GM23338 (cell line): ENCODE measurements around the gene SYNPO2L. TPM values are rescaled to one million over a fixed set of nuclear protein-coding genes. Genes with fewer than 3 reads are reported as not detected.

ENCODE experiments used
- ATAC-seq: fragments of 200-7000 bp; cut with Tn5 transposase; 3 replicates; pipeline ENCODE4 v1.9.1; 2020
- DNase-seq: peaks from one replicate; pipeline ENCODE4 v3.0.0-alpha.2; 2015; ENCODE audit warnings: low spot score
- H2AFZ ChIP-seq: fragments of 200-600 bp; sonication (generic); 2 replicates; pipeline ENCODE4 v1.8.0; 2016; ENCODE audit warnings: antibody characterized with exemption, mild to moderate bottlenecking, moderate library complexity
- H3F3A ChIP-seq: fragments of 200-600 bp; sonication (generic); replicated peaks from 2 replicates; pipeline ENCODE4 v1.8.0; 2017; ENCODE audit warnings: antibody characterized with exemption, mixed run types, low read depth
- H3K27ac ChIP-seq: fragments of 200-600 bp; sonication (generic); 2 replicates; pipeline ENCODE4 v1.6.1; 2016; ENCODE audit warnings: low read depth
- H3K27me3 ChIP-seq: fragments of 200-600 bp; sonication (generic); 2 replicates; pipeline ENCODE4 v1.8.0; 2016; ENCODE audit warnings: mild to moderate bottlenecking, mixed run types, moderate library complexity; ENCODE audit not compliant: insufficient read depth
- H3K36me3 ChIP-seq: fragments of 200-600 bp; sonication (generic); 2 replicates; pipeline ENCODE4 v1.8.0; 2016; ENCODE audit warnings: mild to moderate bottlenecking; ENCODE audit not compliant: insufficient read depth
- H3K4me1 ChIP-seq: fragments of 200-600 bp; sonication (generic); 2 replicates; pipeline ENCODE4 v1.8.0; 2016; ENCODE audit warnings: mild to moderate bottlenecking, moderate library complexity; ENCODE audit not compliant: insufficient read depth
- H3K4me2 ChIP-seq: fragments of 200-600 bp; sonication (generic); 2 replicates; pipeline ENCODE4 v1.7.1; 2017; ENCODE audit warnings: mixed run types
- H3K4me3 ChIP-seq: fragments of 200-600 bp; sonication (generic); 2 replicates; pipeline ENCODE4 v1.6.1; 2016; ENCODE audit warnings: mixed run types
- H3K79me2 ChIP-seq: fragments of 200-600 bp; sonication (generic); replicated peaks from 2 replicates; pipeline ENCODE4 v1.8.0; 2017; ENCODE audit warnings: mild to moderate bottlenecking; ENCODE audit not compliant: insufficient read depth
- H3K9me2 ChIP-seq: fragments of 200-600 bp; sonication (generic); 2 replicates; pipeline ENCODE4 v1.8.0; 2017; ENCODE audit not compliant: insufficient read depth
- H4K20me1 ChIP-seq: fragments of 200-600 bp; sonication (generic); replicated peaks from 2 replicates; pipeline ENCODE4 v1.8.0; 2017; ENCODE audit warnings: mild to moderate bottlenecking; ENCODE audit not compliant: insufficient read depth
- H3K27ac Mint-ChIP-seq: 2 replicates; pipeline ENCODE4 v1.8.0; 2020; ENCODE audit warnings: inconsistent platforms, mild to moderate bottlenecking, moderate library complexity, mixed read lengths
- H3K27me3 Mint-ChIP-seq: 3 replicates; pipeline ENCODE4 v1.8.0; 2022; ENCODE audit warnings: low read depth, mild to moderate bottlenecking, moderate library complexity, mixed read lengths, inconsistent platforms; ENCODE audit not compliant: insufficient read depth, poor library complexity
- H3K36me3 Mint-ChIP-seq: 3 replicates; pipeline ENCODE4 v1.8.0; 2021; ENCODE audit warnings: low read depth, mild to moderate bottlenecking, inconsistent platforms, moderate library complexity, mixed read lengths
- H3K4me1 Mint-ChIP-seq: 3 replicates; pipeline ENCODE4 v1.8.0; 2020; ENCODE audit warnings: mild to moderate bottlenecking, inconsistent platforms, mixed read lengths
- H3K4me3 Mint-ChIP-seq: 3 replicates; pipeline ENCODE4 v1.8.0; 2021; ENCODE audit warnings: moderate library complexity, mild to moderate bottlenecking, inconsistent platforms, mixed read lengths
- H3K9me3 Mint-ChIP-seq: 3 replicates; pipeline ENCODE4 v1.8.0; 2020; ENCODE audit warnings: moderate library complexity, mild to moderate bottlenecking, inconsistent platforms, mixed read lengths
- CREB1 ChIP-seq: fragments of 250-450 bp; sonication (Bioruptor Pico); IDR thresholded peaks from 2 replicates; pipeline ENCODE4 v1.5.0; 2020; ENCODE audit warnings: low read depth, mild to moderate bottlenecking, moderate library complexity
- EZH2 ChIP-seq: fragments of 200-600 bp; sonication (generic); IDR thresholded peaks from one replicate; pipeline ENCODE4 v1.8.0; 2017; ENCODE audit warnings: antibody characterized with exemption, mild to moderate bottlenecking, low read depth; ENCODE audit not compliant: unreplicated experiment
- EZH2phosphoT487 ChIP-seq: fragments of 200-600 bp; sonication (generic); IDR thresholded peaks from one replicate; pipeline ENCODE4 v1.8.1; 2018; ENCODE audit warnings: antibody characterized with exemption; ENCODE audit not compliant: unreplicated experiment
- JUNB ChIP-seq: IDR thresholded peaks from one replicate; pipeline ENCODE4 v1.6.1; 2016; ENCODE audit warnings: antibody characterized with exemption; ENCODE audit not compliant: unreplicated experiment
- NANOG ChIP-seq: IDR thresholded peaks from 2 replicates; pipeline ENCODE4 v1.6.1; 2016; ENCODE audit warnings: antibody characterized with exemption, borderline replicate concordance
- POLR2AphosphoS5 ChIP-seq: IDR thresholded peaks from 2 replicates; pipeline ENCODE4 v1.6.1; 2016; ENCODE audit warnings: antibody characterized with exemption, low read depth
- STAT1 ChIP-seq: IDR thresholded peaks from one replicate; pipeline ENCODE4 v1.6.1; 2016; ENCODE audit warnings: antibody characterized with exemption; ENCODE audit not compliant: unreplicated experiment
- ZNF114 ChIP-seq: fragments of 250-450 bp; sonication (Bioruptor Pico); IDR thresholded peaks from 2 replicates; pipeline ENCODE4 v1.5.0; 2020; ENCODE audit warnings: mild to moderate bottlenecking, moderate library complexity
- ZNF331 ChIP-seq: fragments of 250-450 bp; sonication (Bioruptor Pico); IDR thresholded peaks from 2 replicates; pipeline ENCODE4 v1.5.0; 2020; ENCODE audit warnings: low read depth, mild to moderate bottlenecking, moderate library complexity
- polyA plus RNA-seq: library from polyadenylated mRNA; unstranded; fragments of >200 nt; fragmentation: Nextera tagmentation; extraction: Ambion mirVana; gene quantifications from 2 replicates; pipeline ENCODE4 v1.2.1, GENCODE V29; 2016
- total RNA-seq: library from RNA; depleted of rRNA; stranded (reverse); fragments of >200 nt; shearing (Covaris generic); gene quantifications from 2 replicates; pipeline ENCODE4 v1.2.3, GENCODE V29; 2014
- TF ChIP-seq, protein P1 (sequence below): fragments of 250-450 bp; sonication (Bioruptor Pico); IDR thresholded peaks from 2 replicates; pipeline ENCODE4 v1.5.0; 2020; ENCODE audit warnings: mild to moderate bottlenecking, moderate library complexity
- TF ChIP-seq, protein P2 (sequence below), 2 experiments: fragments of 200-600 bp in 1 of 2; sonication (generic) in 1 of 2; conservative IDR thresholded peaks; 2 replicates each; pipeline versions ENCODE4 v1.5.1 to v1.6.1; 2016 to 2017; ENCODE audit warnings: antibody characterized with exemption in 2 of 2, low read depth in 2 of 2, mild to moderate bottlenecking in 2 of 2, moderate library complexity in 1 of 2
- TF ChIP-seq, protein P3 (sequence below): IDR thresholded peaks from 2 replicates; pipeline ENCODE4 v1.6.1; 2016; ENCODE audit warnings: antibody characterized with exemption
- TF ChIP-seq, protein P4 (sequence below): IDR thresholded peaks from one replicate; pipeline ENCODE4 v1.6.1; 2018; ENCODE audit warnings: antibody characterized with exemption; ENCODE audit not compliant: unreplicated experiment

Gene SYNPO2L
- total and polyA plus RNA-seq, 2 experiments from 2014 or later: 0.57 TPM; not detected in 1

DNA sequence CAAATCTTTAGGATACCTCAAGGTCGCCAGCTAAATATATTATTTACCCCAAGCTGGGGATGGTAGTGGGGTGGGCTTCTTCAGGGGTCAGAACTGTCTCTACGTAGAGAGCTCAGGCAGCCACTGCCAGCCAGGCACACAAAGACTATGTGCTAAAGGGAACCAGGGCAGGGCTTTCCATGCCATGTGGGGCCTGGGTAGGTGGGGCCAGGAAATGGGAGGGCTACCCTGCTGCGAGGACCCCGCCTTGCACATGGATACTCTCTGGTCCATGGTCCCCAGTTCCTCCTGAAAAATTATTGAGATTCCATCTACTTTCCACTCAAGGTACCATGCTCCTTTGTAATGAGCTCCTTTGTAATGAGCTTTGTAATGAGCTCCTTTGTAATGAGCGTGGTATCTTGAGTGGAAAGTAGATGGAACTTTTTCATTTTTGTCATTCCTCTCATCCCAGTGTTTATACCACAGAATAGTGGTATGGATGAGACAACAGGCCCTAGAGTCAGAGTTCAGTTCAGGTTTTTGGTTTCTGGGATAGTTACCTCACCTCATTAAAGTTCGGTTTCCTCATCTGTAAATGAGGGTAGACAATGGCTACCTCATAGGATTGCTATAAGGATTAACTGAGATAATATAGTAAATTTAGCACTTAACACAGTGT, 5.8 kb downstream of the SYNPO2L start:
- no peaks in the 10 kb centered on the region; the same call in 2 of the 3 replicates for H3K36me3 Mint-ChIP-seq
- Histone ChIP-seq H3K36me3 (no peaks in the 10 kb centered on the region), H3K27me3 (no peaks in the 10 kb centered on the region), H3F3A (0 out of 2 replicates have a peak, but pooled peaks cover 6% of the 10 kb centered on the region), H3K79me2 (no peaks in the 10 kb centered on the region), H3K4me1 (peaks cover 9% of the 10 kb centered on the region), H3K4me3 (no peak overlapping the region), H4K20me1 (no peaks in the 10 kb centered on the region; the same call in 1 of the 2 replicates), H3K27ac (no peak overlapping the region), H3K9me2 (no peaks in the 10 kb centered on the region), H2AFZ (no peak overlapping the region), H3K4me2 (no peak overlapping the region)
- peaks cover 25% of the 10 kb centered on the region for H3K4me1 Mint-ChIP-seq
- no peaks in the 10 kb centered on the region; the same call in 2 of the 3 replicates for H3K9me3 Mint-ChIP-seq
- ATAC-seq: no peak
- H3K27ac Mint-ChIP-seq: no peak overlapping the region
- DNase-seq: no peak
- peaks cover 13% of the 10 kb centered on the region for H3K27me3 Mint-ChIP-seq
- TF ChIP-seq, protein P1, sequence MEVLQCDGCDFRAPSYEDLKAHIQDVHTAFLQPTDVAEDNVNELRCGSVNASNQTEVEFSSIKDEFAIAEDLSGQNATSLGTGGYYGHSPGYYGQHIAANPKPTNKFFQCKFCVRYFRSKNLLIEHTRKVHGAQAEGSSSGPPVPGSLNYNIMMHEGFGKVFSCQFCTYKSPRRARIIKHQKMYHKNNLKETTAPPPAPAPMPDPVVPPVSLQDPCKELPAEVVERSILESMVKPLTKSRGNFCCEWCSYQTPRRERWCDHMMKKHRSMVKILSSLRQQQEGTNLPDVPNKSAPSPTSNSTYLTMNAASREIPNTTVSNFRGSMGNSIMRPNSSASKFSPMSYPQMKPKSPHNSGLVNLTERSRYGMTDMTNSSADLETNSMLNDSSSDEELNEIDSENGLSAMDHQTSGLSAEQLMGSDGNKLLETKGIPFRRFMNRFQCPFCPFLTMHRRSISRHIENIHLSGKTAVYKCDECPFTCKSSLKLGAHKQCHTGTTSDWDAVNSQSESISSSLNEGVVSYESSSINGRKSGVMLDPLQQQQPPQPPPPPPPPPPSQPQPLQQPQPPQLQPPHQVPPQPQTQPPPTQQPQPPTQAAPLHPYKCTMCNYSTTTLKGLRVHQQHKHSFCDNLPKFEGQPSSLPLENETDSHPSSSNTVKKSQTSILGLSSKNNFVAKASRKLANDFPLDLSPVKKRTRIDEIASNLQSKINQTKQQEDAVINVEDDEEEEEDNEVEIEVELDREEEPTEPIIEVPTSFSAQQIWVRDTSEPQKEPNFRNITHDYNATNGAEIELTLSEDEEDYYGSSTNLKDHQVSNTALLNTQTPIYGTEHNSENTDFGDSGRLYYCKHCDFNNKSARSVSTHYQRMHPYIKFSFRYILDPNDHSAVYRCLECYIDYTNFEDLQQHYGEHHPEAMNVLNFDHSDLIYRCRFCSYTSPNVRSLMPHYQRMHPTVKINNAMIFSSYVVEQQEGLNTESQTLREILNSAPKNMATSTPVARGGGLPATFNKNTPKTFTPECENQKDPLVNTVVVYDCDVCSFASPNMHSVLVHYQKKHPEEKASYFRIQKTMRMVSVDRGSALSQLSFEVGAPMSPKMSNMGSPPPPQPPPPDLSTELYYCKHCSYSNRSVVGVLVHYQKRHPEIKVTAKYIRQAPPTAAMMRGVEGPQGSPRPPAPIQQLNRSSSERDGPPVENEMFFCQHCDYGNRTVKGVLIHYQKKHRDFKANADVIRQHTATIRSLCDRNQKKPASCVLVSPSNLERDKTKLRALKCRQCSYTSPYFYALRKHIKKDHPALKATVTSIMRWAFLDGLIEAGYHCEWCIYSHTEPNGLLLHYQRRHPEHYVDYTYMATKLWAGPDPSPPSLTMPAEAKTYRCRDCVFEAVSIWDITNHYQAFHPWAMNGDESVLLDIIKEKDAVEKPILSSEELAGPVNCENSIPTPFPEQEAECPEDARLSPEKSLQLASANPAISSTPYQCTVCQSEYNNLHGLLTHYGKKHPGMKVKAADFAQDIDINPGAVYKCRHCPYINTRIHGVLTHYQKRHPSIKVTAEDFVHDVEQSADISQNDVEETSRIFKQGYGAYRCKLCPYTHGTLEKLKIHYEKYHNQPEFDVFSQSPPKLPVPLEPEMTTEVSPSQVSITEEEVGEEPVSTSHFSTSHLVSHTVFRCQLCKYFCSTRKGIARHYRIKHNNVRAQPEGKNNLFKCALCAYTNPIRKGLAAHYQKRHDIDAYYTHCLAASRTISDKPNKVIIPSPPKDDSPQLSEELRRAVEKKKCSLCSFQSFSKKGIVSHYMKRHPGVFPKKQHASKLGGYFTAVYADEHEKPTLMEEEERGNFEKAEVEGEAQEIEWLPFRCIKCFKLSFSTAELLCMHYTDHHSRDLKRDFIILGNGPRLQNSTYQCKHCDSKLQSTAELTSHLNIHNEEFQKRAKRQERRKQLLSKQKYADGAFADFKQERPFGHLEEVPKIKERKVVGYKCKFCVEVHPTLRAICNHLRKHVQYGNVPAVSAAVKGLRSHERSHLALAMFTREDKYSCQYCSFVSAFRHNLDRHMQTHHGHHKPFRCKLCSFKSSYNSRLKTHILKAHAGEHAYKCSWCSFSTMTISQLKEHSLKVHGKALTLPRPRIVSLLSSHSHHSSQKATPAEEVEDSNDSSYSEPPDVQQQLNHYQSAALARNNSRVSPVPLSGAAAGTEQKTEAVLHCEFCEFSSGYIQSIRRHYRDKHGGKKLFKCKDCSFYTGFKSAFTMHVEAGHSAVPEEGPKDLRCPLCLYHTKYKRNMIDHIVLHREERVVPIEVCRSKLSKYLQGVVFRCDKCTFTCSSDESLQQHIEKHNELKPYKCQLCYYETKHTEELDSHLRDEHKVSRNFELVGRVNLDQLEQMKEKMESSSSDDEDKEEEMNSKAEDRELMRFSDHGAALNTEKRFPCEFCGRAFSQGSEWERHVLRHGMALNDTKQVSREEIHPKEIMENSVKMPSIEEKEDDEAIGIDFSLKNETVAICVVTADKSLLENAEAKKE: no peak
- no peak for TF ChIP-seq EZH2
- TF ChIP-seq POLR2AphosphoS5: no peak
- TF ChIP-seq CREB1 (CRISPR knock-in tag): no peak
- TF ChIP-seq ZNF114: no peak
- TF ChIP-seq ZNF331 (CRISPR knock-in tag): no peak
- no peak for TF ChIP-seq EZH2phosphoT487
- TF ChIP-seq JUNB: no peak
- no peak for TF ChIP-seq NANOG
- TF ChIP-seq, protein P2, sequence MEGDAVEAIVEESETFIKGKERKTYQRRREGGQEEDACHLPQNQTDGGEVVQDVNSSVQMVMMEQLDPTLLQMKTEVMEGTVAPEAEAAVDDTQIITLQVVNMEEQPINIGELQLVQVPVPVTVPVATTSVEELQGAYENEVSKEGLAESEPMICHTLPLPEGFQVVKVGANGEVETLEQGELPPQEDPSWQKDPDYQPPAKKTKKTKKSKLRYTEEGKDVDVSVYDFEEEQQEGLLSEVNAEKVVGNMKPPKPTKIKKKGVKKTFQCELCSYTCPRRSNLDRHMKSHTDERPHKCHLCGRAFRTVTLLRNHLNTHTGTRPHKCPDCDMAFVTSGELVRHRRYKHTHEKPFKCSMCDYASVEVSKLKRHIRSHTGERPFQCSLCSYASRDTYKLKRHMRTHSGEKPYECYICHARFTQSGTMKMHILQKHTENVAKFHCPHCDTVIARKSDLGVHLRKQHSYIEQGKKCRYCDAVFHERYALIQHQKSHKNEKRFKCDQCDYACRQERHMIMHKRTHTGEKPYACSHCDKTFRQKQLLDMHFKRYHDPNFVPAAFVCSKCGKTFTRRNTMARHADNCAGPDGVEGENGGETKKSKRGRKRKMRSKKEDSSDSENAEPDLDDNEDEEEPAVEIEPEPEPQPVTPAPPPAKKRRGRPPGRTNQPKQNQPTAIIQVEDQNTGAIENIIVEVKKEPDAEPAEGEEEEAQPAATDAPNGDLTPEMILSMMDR (conservative IDR thresholded peaks at IDR 0.05; ENCODE audit: low read depth in 2 of 2): no peak
- TF ChIP-seq, protein P3, sequence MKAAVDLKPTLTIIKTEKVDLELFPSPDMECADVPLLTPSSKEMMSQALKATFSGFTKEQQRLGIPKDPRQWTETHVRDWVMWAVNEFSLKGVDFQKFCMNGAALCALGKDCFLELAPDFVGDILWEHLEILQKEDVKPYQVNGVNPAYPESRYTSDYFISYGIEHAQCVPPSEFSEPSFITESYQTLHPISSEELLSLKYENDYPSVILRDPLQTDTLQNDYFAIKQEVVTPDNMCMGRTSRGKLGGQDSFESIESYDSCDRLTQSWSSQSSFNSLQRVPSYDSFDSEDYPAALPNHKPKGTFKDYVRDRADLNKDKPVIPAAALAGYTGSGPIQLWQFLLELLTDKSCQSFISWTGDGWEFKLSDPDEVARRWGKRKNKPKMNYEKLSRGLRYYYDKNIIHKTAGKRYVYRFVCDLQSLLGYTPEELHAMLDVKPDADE: no peak
- no peak for TF ChIP-seq STAT1
- TF ChIP-seq, protein P4, sequence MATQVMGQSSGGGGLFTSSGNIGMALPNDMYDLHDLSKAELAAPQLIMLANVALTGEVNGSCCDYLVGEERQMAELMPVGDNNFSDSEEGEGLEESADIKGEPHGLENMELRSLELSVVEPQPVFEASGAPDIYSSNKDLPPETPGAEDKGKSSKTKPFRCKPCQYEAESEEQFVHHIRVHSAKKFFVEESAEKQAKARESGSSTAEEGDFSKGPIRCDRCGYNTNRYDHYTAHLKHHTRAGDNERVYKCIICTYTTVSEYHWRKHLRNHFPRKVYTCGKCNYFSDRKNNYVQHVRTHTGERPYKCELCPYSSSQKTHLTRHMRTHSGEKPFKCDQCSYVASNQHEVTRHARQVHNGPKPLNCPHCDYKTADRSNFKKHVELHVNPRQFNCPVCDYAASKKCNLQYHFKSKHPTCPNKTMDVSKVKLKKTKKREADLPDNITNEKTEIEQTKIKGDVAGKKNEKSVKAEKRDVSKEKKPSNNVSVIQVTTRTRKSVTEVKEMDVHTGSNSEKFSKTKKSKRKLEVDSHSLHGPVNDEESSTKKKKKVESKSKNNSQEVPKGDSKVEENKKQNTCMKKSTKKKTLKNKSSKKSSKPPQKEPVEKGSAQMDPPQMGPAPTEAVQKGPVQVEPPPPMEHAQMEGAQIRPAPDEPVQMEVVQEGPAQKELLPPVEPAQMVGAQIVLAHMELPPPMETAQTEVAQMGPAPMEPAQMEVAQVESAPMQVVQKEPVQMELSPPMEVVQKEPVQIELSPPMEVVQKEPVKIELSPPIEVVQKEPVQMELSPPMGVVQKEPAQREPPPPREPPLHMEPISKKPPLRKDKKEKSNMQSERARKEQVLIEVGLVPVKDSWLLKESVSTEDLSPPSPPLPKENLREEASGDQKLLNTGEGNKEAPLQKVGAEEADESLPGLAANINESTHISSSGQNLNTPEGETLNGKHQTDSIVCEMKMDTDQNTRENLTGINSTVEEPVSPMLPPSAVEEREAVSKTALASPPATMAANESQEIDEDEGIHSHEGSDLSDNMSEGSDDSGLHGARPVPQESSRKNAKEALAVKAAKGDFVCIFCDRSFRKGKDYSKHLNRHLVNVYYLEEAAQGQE: no peak
- no peak overlapping the region; the same call in 2 of the 3 replicates for H3K4me3 Mint-ChIP-seq
